Measurements from ENCODE around the gene SMCHD1.
"Not testable (repeated sequence)": the region's sequence is repeated elsewhere in the genome, so short reads cannot be mapped to it uniquely, and the experiment has no call there.

SMCHD1 gene

DNA sequence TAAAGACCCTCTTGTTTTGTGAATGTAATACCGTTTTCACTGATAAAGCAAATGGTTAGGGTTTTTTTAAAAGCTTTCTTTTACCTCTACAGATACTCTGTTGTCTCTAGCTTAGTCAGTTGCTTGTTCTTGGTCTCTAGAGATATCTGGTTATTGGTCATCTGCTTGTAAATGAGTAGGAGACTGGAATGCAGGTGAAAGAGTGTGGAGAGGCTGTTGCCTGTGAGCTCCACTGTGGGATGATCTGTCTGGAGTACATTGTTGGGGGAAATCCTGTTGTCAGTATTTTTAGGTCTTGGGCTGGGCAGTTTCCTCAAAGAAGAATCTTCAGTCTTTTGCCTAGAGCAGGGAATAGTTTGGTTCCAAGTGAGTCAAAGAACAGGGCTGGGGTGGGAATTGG lies 67.7 kb downstream of the SMCHD1 start:
- no peak for DNase-seq

- no peak for DNase-seq
Measured at GRCh38 chr18:2729757-2730156, 74.2 kb downstream of the SMCHD1 start.

DNA sequence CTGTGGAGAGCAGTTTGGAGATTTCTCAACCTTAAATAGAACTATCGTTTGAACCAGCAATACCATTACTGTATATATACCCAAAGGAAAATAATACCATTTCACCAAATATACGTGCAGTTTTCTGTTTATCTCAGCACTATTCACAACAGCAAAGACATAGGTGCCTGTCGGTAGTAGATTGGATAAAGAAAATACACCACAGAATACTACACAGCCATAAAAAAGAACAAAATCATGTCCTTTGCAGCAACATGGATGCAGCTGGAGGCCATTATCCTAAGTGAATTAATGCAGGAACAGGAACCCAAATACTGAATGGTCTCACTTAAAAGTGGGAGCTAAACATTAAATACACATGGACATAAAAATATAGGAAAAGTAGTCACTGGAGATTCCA lies 81.3 kb downstream of the SMCHD1 start:
- no peak for DNase-seq

- not testable (repeated sequence) for DNase-seq
Measured at GRCh38 chr18:2740082-2740481, 84.6 kb downstream of the SMCHD1 start.

DNA sequence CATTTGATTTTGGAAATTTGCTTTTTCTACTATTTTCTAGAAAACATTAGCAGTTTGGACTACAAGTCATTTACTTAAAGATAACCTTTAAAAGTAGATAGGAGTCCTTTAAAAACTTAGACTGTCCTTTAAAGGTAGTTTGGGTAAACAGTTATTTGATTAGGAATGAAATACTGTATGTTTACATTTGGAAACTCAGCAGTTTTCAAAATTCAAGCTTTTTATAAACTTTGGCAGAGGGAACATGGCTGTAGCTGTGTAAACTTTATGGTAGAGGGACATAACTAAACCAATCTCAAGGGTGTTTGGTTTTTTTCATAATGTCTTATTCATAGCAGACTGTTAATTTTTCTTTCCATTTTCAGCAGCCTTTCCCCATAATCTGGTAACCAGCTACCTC lies 90.7 kb downstream of the SMCHD1 start:
- DNase-seq = no peak

DNA sequence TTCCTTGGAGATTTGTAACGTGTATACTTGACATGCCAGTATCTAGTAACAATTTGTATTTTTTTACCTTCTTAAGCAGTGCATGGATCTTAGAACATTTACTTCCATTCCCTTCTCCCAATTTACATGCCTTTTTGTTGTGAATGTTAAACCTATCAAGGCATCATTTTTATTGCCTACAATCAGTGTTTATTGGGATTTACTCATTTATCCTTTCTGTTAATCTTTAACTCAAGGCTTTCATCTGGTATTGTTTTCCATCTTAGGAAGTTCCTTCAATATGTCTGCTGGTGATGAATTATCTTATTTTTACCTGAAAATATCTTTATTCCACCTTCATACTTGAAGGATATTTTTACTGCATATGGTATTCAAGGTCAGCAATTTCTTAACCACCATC lies 102.8 kb downstream of the SMCHD1 start:
- DNase-seq = no peak

DNA sequence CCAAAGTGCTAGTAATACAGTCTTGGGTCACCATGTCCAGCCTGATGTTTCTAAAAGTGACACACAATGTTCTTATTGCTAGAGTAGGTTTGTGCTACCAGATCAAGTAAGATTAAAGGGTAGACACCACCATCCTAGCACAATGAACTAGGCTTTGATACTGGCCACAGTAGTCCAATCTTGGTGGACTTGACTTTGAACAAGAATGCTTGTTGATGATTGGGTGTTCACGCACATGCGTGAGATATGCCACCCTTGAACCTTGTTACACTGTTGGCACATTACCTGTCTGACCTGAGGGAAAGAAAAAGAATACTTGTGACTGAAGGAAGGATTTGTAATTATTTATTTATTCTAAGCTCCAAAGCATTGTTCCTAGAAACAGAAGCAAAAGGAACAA lies 119.1 kb downstream of the SMCHD1 start:
- DNase-seq = no peak

DNA sequence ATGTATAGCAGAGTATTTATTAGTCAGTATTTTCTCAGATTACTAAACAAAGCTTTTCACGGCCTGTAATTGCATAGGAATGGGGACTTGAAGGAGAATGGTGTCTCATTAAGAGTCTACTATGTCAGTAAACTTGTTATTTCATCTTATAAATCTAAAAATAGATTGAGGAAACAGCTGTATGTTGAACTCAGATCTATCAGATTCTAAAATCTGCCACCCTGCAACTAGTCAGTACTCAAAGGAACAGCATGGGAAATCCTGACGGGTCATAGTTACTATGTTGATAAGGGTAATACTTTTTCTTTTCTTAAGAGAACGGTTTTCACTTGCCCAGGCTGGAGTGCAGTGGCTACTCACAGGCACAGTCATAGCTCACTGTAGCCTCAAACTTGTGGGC lies 121.1 kb downstream of the SMCHD1 start:
- DNase-seq = no peak

GRCh38 chr18:2777241-2777640 lies 121.7 kb downstream of the SMCHD1 start:
- no peak for DNase-seq

GRCh38 chr18:2780750-2781149 lies 125.2 kb downstream of the SMCHD1 start:
- no peak for DNase-seq

GRCh38 chr18:2787225-2787624 lies 131.7 kb downstream of the SMCHD1 start:
- DNase-seq = no peak

GRCh38 chr18:2792395-2792794 lies 136.9 kb downstream of the SMCHD1 start:
- no peak for DNase-seq

GRCh38 chr18:2794159-2794558 lies 138.6 kb downstream of the SMCHD1 start:
- DNase-seq = no peak

- no peak for DNase-seq
Measured at GRCh38 chr18:2797951-2798350, 142.4 kb downstream of the SMCHD1 start.

DNA sequence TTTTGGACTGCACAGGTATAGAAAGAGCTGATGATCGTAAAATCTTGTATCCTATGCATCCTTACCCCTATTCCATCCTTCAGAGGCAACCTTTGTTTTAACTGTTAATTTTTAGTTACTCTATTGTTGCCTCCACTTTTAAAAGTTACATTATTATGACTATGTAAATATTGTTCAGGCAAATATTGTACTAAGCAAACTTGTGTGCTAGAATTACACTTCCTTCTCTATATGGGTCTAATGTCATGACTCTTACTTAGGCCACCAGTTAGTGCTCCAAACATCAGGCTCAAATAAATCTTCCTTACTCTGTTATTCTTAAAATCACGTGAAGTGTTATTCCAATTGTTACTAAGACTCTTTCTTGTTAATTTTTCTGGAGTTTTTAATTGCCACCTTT lies 143.8 kb downstream of the SMCHD1 start:
- no peak for DNase-seq

DNA sequence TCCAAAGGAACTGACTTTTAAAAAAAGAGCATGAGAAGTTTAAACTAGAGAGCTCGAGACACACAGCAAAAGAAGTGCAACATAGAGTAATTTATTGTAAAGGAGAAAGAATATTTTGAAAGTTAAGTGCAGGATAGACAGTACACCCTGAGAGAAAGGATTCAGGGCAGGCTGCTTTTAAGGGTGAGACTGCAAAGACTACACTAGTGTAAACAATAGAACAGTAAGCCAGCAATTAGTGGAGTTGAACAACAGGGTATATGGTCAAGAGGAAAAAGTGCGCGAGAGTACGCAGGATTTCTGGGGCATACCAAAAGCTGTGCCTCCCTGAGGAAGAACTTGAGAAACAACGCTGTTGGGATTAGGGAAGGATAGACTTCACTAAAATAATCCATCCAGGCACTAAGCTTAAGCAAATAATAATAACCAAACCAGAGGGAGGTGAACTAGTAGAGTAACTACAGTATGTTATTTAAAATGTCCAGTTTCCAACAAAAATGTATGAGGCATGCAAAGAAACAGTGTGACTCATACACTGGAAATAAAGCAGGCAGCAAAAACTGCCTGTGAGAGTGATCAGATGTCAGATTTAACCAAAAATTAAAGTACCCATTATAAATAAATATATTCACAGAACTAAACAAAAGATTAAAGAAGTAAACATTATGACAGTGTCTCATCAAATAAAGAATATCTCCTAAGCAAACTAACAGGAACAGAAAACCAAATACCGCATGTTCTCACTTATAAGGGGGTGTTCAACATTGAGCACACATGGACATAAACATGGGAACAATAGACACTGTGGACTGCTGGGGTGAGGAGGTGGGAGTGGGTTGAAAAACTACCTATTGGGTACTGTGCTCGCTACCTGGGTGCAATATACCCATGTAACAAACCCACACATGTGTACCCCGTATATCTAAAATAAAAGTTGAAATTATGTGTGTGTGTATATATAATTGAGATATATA lies 150.7 kb downstream of the SMCHD1 start:
- no peak for DNase-seq

- DNase-seq = not testable (repeated sequence)
Measured at GRCh38 chr18:2808640-2809039, 153.1 kb downstream of the SMCHD1 start.

- not testable (repeated sequence) for DNase-seq
Measured at GRCh38 chr18:2809666-2810183, 154.2 kb downstream of the SMCHD1 start.

DNA sequence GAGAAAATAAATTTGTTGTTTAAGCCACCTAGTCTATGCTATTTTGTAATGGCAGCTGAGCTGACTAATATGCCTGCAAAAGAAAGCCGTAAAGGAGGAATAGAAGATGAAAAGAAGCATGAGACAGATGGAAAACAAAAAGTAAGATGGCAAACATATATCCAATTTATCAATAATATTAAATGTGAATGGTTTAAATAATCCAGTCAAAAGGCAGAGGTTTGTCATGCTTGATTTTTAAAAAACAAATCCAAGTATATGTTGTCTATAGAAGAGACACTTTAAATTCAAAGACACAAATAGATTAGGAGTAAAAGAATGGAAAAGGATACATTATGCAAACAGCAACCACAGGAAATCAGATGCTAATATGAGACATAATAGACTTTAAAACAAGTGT lies 155.9 kb downstream of the SMCHD1 start:
- DNase-seq = no peak

DNA sequence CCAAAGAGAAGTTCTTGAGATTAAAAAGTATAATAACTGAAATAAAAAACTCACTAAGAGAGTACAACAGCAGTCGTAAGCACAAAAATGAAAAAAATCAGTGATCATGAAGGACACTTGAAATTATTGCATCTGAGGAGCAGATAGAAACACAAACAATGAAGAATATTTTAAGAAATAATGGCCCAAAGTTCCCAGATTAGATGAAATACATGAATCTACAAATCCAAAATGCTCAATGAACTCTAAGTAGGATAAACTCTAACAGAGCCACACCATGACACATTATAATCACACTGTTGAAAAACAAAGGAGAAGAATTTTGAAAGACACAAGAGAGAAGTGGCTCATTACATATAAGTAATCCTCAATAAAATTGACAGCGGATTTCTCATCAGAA lies 159.4 kb downstream of the SMCHD1 start:
- DNase-seq = no peak

DNA sequence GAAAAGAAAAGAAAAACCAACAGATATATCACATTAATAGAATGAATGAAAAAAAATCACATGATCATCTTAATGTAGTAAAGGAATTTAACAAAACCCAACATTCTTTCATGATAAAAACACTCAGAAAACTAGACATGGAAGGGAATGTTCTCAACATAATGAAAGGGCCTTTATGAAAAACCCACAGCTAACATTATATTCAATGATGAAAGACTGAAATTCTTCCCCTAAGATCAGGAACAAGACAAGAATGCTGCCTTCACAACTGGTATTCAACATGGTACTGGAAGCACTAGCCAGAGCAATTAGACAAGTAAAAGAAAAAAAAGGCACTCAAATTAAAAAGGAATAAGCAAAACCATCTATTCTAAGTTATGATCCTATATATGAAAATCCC lies 162.8 kb downstream of the SMCHD1 start:
- no peak for DNase-seq

DNA sequence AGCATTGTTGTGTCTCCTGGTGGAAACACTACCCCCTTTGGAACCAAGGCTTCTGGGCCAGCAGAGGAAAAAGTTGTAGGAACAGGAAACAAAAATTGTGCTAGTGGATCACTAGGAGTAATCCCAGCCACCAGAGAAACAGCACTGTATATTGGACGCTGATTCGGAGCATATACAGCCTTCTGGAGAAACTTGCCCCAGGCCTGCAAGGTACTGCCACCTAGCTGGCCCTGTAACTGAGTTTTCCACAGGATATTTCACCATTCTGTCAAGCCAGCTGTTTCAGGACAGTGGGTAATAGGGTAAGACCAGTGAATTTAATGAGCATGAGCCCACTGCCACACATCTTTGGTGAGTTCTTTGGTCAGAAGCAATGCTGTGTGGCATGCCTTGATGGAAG lies 166.2 kb downstream of the SMCHD1 start:
- DNase-seq = no peak

DNA sequence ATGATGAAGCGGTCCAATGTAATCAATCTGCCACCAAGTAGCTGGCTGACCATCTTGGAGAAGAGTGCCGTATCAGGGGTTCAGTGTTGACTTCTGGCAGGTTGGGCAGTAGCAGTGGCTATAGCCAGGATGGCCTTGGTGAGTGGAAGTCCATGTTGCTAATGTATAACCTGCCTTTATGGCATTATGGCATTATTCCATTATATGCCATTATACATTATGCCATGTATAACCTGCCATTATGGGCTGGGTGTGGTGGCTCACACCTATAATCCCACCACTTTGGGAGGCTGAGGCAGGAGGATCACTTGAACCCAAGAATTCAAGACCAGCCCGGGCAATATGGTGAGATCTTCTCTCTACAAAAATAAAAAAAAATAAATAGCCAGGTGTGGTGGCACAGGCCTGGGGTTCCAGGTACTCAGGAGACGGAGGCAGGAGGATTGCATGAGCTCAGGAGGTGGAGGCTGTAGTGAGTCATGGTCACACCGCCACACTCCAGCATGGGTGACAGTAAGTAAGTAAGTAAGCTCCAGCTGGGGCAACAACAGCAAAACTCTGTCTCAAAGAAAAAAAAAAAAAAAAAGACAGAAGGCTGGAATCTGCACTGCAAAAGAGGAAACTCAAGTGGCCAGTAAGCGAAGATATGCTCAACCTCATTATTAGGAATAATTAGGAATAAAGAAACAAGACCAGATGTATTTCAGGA lies 166.8 kb downstream of the SMCHD1 start:
- DNase-seq = no peak

DNA sequence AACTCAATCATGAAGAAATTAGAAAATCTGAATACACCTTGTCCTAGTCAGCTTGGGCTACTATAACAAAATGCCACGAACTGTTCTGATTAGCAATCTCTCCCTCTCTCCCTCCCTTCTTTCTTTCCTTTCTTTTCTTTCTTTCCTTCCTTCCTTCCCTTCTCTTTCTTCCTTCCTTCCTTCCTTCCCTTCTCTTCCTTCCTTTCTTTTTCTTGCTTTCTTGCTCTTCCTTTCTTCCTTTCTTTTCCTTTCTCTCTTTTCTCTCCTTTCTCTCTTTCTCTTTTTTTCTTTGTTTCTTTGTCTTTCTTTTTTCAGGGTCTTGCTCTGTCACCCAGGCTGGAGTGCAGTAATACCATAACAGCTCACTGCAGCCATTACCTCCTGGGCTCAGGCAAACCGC lies 167.7 kb downstream of the SMCHD1 start:
- DNase-seq = no peak

All from effector CD8-positive, alpha-beta T cell (primary cell).